Small intestine (tissue), 7 donors: ENCODE results near the gene DCAF12. TPM values are rescaled to one million over a fixed set of nuclear protein-coding genes. Genes with fewer than 3 reads are reported as not detected.

ENCODE experiments used
- DNase-seq, 2 donors: peaks; one replicate each; pipeline versions ENCODE4 v3.0.0 to v3.0.0-alpha.2; 2013
- FAIRE-seq: peaks from 2 replicates; lab custom pipeline; 2012; peaks lifted over from hg19 to GRCh38; lab: Jason Lieb, UNC
- H3K27ac ChIP-seq, 3 donors: one replicate each; pipeline ENCODE4 v1.5.1; 2013; ENCODE audit warnings: low read length in 2 of 3, mild to moderate bottlenecking in 2 of 3, control low read depth in 1 of 3, inconsistent platforms in 1 of 3, low read depth in 1 of 3, moderate library complexity in 1 of 3
- H3K27me3 ChIP-seq, 3 donors: one replicate each; pipeline ENCODE4 v1.6.1; 2013; ENCODE audit warnings: low read length in 3 of 3, inconsistent platforms in 1 of 3; ENCODE audit not compliant: control insufficient read depth in 3 of 3, insufficient read depth in 3 of 3
- H3K36me3 ChIP-seq, 3 donors: one replicate each; pipeline ENCODE4 v1.6.1; 2013; ENCODE audit warnings: low read length in 3 of 3, inconsistent platforms in 1 of 3, low read depth in 1 of 3, mild to moderate bottlenecking in 1 of 3, moderate library complexity in 1 of 3; ENCODE audit not compliant: control insufficient read depth in 3 of 3, insufficient read depth in 2 of 3
- H3K4me1 ChIP-seq, 3 donors: one replicate each; pipeline ENCODE4 v1.6.1; 2013; ENCODE audit warnings: low read length in 2 of 3, inconsistent platforms in 1 of 3, low read depth in 1 of 3, mild to moderate bottlenecking in 1 of 3, moderate library complexity in 1 of 3; ENCODE audit not compliant: control insufficient read depth in 3 of 3, insufficient read depth in 2 of 3
- H3K4me3 ChIP-seq, 3 donors: one replicate each; pipeline ENCODE4 v1.5.1; 2013; ENCODE audit warnings: low read length in 3 of 3, control low read depth in 1 of 3, inconsistent platforms in 1 of 3, low read depth in 1 of 3, mild to moderate bottlenecking in 1 of 3, moderate library complexity in 1 of 3
- H3K9me3 ChIP-seq, 2 donors: one replicate each; pipeline ENCODE4 v1.6.1; 2013; ENCODE audit warnings: low read depth in 1 of 2, low read length in 1 of 2; ENCODE audit not compliant: control insufficient read depth in 2 of 2, insufficient read depth in 1 of 2
- WGBS, 3 donors: extraction: QIAGEN DNeasy Blood & Tissue Kit; methylation state at CpG; one replicate each; pipeline ENCODE4 v1.1.7; 2013; 5-methylcytosine and 5-hydroxymethylcytosine counted together
- polyA plus RNA-seq, 4 donors: library from polyadenylated mRNA; stranded (reverse) in 3 of 4; unstranded in 1 of 4; fragments of 200-250 nt in 3 of 4; fragments of 120-200 nt in 1 of 4; gene quantifications; one replicate each; pipeline versions ENCODE4 v1.2.1 to v1.2.3, GENCODE V29; 2013
- donor health status: healthy with polysubstance abuse.
- donor health status: control.
- donor health status: control.
- donor health status: Bipolar disorder and iron deficiency.
- donor health status: healthy.

DCAF12 gene
- polyA plus RNA-seq, 4 donors = 16.2 to 45.3 (median 20.4) TPM

GRCh38 chr9:34072410-34072809 lies 54.1 kb downstream of the DCAF12 start:
- no peaks in the 10 kb centered on the region for H3K9me3 ChIP-seq
- no peak overlapping the region for H3K4me3 ChIP-seq
- peak; percentile 5 to 33 for DNase-seq
- H3K36me3 ChIP-seq = no peaks in the 10 kb centered on the region
- H3K27ac ChIP-seq = peak overlapping the region in 1 of 3 donors; percentile 55
- peaks cover 0 to 26% (median 0%) of the 10 kb centered on the region in 3 donors for H3K4me1 ChIP-seq
- WGBS, 3 donors = 75 to 84% (median 82%) methylated on average over 2 of the region's 2 CpGs
- no peaks in the 10 kb centered on the region for H3K27me3 ChIP-seq
- FAIRE-seq = no peak

- Histone ChIP-seq H3K36me3 (no peaks in the 10 kb centered on the region), H3K27ac (no peak overlapping the region), H3K4me1 (peaks cover 0 to 26% (median 0%) of the 10 kb centered on the region in 3 donors), H3K9me3 (no peaks in the 10 kb centered on the region), H3K27me3 (no peaks in the 10 kb centered on the region), H3K4me3 (no peak overlapping the region)
- 76 to 92% (median 84%) methylated on average over 5 of the region's 5 CpGs for WGBS, 3 donors
- DNase-seq (no peak), FAIRE-seq (no peak)
Measured at GRCh38 chr9:34070606-34071324, 55.7 kb downstream of the DCAF12 start.

GRCh38 chr9:34069831-34070230 lies 56.7 kb downstream of the DCAF12 start:
- no peak for DNase-seq
- Histone ChIP-seq H3K9me3 (no peaks in the 10 kb centered on the region), H3K4me3 (no peak overlapping the region), H3K27ac (no peak overlapping the region), H3K27me3 (no peaks in the 10 kb centered on the region), H3K4me1 (peaks cover 0 to 26% (median 0%) of the 10 kb centered on the region in 3 donors), H3K36me3 (no peaks in the 10 kb centered on the region)
- no peak for FAIRE-seq
- 74 to 86% (median 81%) methylated on average over 6 of the region's 6 CpGs for WGBS, 3 donors

DNA sequence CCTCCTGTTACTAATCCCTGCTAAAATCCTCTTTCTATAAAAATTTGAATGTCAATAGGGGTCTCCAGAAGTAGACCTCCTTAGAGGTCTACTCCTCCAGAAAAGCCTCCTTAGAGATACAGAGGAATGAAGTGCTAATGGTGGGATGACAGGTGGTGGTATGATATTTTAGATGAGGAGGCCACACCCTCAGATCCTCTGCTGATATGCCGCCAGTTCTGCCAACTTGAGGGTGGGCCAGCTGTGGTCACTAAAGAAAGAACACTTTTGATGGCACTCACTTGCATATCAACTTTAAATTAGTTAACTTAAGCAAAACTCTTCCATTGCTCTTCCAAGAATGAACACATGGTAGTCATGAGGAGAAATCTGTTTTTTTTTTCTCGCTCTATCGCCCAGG lies 61.0 kb downstream of the DCAF12 start:
- DNase-seq (no peak), FAIRE-seq (no peak)
- Histone ChIP-seq H3K4me3 (no peak overlapping the region), H3K27me3 (no peaks in the 10 kb centered on the region), H3K27ac (no peak overlapping the region), H3K36me3 (no peaks in the 10 kb centered on the region), H3K4me1 (no peaks in the 10 kb centered on the region), H3K9me3 (no peaks in the 10 kb centered on the region)
- 92 to 98% (median 97%) methylated on average over 3 of the region's 3 CpGs for WGBS, 3 donors

DNA sequence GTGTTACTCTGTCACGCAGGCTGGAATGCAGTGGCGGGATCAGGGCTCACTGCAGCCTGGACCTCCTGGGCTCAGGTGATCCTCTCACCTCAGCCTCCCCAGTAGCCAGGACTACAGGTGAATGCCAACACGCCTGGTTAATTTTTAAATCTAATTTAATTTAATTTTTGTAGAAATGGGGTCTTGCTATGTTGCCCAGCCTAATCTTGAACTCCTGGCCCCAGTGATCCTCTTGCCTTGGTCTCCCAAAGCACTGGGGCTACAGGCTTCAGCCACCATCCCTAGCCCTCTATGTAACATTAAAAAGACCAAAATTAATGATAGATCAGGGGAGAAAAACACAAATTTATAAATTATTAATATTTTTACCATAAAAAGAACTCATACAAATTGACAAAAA lies 66.5 kb downstream of the DCAF12 start:
- WGBS, 3 donors = 72 to 86% (median 81%) methylated on average over 3 of the region's 3 CpGs
- Histone ChIP-seq H3K27me3 (no peaks in the 10 kb centered on the region), H3K4me1 (no peaks in the 10 kb centered on the region), H3K27ac (no peak overlapping the region), H3K9me3 (no peaks in the 10 kb centered on the region), H3K36me3 (no peaks in the 10 kb centered on the region), H3K4me3 (no peak overlapping the region)
- no peak for FAIRE-seq
- DNase-seq = no peak

DNA sequence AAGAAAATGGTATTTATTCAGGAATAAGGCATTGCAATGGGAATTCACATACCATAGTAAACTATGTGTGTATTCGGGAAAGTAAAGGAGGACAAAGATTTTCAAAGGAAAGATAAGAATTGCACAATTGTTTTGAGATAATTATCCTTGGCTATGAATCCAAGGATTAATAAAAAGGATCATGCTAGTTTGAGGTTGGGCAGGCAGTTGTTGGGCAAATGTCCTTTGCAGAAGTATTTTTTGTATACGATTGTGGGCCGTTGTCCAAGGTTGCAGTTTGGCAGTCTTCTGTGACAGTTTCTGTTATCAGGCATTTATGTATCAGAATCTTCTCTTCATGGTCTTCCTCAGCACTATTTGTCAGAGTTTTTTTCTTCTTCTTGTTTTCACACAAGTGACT lies 67.2 kb downstream of the DCAF12 start:
- Histone ChIP-seq H3K36me3 (no peaks in the 10 kb centered on the region), H3K27me3 (no peaks in the 10 kb centered on the region), H3K27ac (no peak overlapping the region), H3K4me1 (no peaks in the 10 kb centered on the region), H3K4me3 (no peak overlapping the region), H3K9me3 (no peaks in the 10 kb centered on the region)
- DNase-seq (no peak), FAIRE-seq (no peak)
- 21 to 36% (median 33%) methylated on average over 3 of the region's 3 CpGs for whole genome bisulfite sequencing, 3 donors

GRCh38 chr9:34049630-34050384 lies 76.7 kb downstream of the DCAF12 start:
- Histone ChIP-seq H3K27me3 (no peaks in the 10 kb centered on the region), H3K4me1 (peaks cover 4 to 17% (median 6%) of the 10 kb centered on the region in 3 donors), H3K4me3 (peak overlapping the region; percentile 76 to 98 (median 93)), H3K9me3 (no peaks in the 10 kb centered on the region), H3K36me3 (no peaks in the 10 kb centered on the region), H3K27ac (peak overlapping the region in 2 of 3 donors; percentile 97)
- no peak for FAIRE-seq
- peak in 1 of 2 donors; percentile 46 for DNase-seq
- WGBS, 3 donors = 16 to 34% (median 22%) methylated on average over 18 of the region's 18 CpGs

DNA sequence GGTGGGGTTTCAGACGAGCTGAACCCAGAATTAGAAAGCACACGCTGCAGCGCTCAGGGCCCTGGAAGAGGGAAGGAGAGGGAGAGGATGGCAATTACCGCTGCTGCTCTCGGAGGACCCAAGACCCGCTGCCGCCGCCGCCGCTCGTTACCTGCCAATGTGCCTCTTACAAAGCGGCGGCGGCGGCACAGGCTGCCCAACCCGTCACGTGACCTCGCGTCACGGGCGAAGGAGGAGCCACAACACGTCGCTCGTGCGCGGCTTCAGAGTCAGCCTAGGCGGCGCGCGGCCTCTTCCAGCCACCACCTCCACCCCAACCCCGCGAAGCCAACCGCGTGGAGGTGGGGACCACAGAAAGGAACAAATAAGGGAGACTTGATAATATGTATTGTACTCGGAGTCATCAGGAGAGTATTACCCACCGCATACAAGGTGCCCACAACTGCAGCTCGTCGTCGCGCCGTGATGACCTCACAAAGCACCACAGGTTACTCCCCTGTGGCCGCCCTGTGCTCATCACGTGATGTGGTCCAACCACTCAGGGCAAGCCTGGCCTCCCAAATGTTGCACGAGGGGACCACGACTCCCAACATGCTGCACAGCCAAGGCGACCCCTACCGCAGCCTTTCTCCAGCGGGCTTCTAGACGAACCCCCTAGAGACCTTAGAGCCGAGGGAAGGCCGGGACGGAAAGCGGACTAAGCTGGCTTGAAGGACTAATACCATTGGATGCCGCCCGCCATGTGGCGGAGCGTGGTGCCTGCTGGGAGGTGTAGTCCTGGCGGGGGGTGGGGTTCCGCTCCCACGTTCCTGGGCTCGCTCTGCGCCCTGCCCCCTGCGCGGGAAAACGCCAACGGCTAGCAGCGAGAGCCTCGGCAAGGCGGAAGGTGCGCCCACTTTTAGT lies 77.5 kb downstream of the DCAF12 start, which contains the start of gene UBAP2:
Gene UBAP2, minus strand, starts transcription at position 161 of the 903 bp plus-strand sequence. CDS start 31,739 bp downstream, outside the sequence.
- peak; percentile 97 to 100 for DNase-seq
- no peaks in the 10 kb centered on the region for H3K27me3 ChIP-seq
- WGBS, 3 donors = 0% methylated on average over 67 to 70 of the region's 70 CpGs
- peak within 1 kb of the TSS; percentile 76 to 98 (median 93) for H3K4me3 ChIP-seq
- peaks cover 0 to 5% (median 0%) of the 10 kb centered on the region in 3 donors for H3K36me3 ChIP-seq
- peaks cover 4 to 17% (median 6%) of the 10 kb centered on the region in 3 donors for H3K4me1 ChIP-seq
- H3K9me3 ChIP-seq = no peaks in the 10 kb centered on the region
- H3K27ac ChIP-seq = peak within 1 kb of the TSS; percentile 90 to 97 (median 97)
- FAIRE-seq = no peak
